Stomach (tissue), 19 donors: ENCODE measurements around the gene SLC27A2. TPM values are rescaled to one million over a fixed set of nuclear protein-coding genes. Genes with fewer than 3 reads are reported as not detected.
A peak's percentile ranks its signal among the peaks of the same experiment; 100 is the strongest.
"Not testable (repeated sequence)": the region's sequence is repeated elsewhere in the genome, so short reads cannot be mapped to it uniquely, and the experiment has no call there.

Source experiments
- DNase-seq, 2 donors: peaks; one replicate each; pipeline versions ENCODE4 v3.0.0 to v3.0.0-alpha.2; 2013 to 2019
- H3K27ac ChIP-seq, 5 donors: fragments of 200-600 bp in 4 of 5; sonication (generic) in 4 of 5; one replicate each; pipeline ENCODE4 v1.5.1; 2013 to 2019; ENCODE audit warnings: mild to moderate bottlenecking in 1 of 5, moderate library complexity in 1 of 5
- H3K27me3 ChIP-seq, 3 donors: fragments of 200-600 bp; sonication (generic); one replicate each; pipeline ENCODE4 v1.5.1; 2017 to 2019; ENCODE audit warnings: mixed run types in 1 of 3
- H3K36me3 ChIP-seq, 4 donors: fragments of 200-600 bp; sonication (generic); 1 replicate in 3 of 4; 2 replicates in 1 of 4; pipeline ENCODE4 v1.5.1; 2016 to 2019
- H3K4me1 ChIP-seq, 4 donors: fragments of 200-600 bp; sonication (generic); one replicate each; pipeline ENCODE4 v1.5.1; 2016 to 2019
- H3K4me3 ChIP-seq, 4 donors: fragments of 200-600 bp; sonication (generic) in 3 of 4; one replicate each; pipeline ENCODE4 v1.5.1; 2016 to 2019; ENCODE audit warnings: mild to moderate bottlenecking in 1 of 4
- H3K9me3 ChIP-seq, 4 donors: fragments of 200-600 bp; sonication (generic); one replicate each; pipeline ENCODE4 v1.5.1; 2016 to 2019
- CTCF ChIP-seq, 7 experiments: fragments of 450-650 bp in 4 of 7; fragments of 200-600 bp in 3 of 7; sonication (generic) in 3 of 7; IDR thresholded peaks; one replicate each; pipeline ENCODE4 v1.5.1; 2016 to 2019; ENCODE audit warnings: antibody characterized with exemption in 7 of 7, control low read depth in 2 of 7, mild to moderate bottlenecking in 1 of 7
- EP300 ChIP-seq: sonication (generic); formaldehyde crosslinking; IDR thresholded peaks from one replicate; pipeline ENCODE4 v1.6.1; 2017; ENCODE audit warnings: antibody characterized with exemption
- POLR2A ChIP-seq, 4 donors: fragments of 450-650 bp; IDR thresholded peaks; one replicate each; pipeline ENCODE4 v1.6.1; 2016; ENCODE audit warnings: antibody characterized with exemption in 4 of 4, control low read depth in 2 of 4, mild to moderate bottlenecking in 1 of 4, moderate library complexity in 1 of 4
- POLR2AphosphoS5 ChIP-seq, 3 donors: sonication (generic); formaldehyde crosslinking; IDR thresholded peaks; one replicate each; pipeline ENCODE4 v1.6.1; 2016; ENCODE audit warnings: antibody characterized with exemption in 3 of 3
- WGBS, 5 donors: extraction: QIAGEN DNeasy Blood & Tissue Kit in 3 of 5; methylation state at CpG; one replicate each; pipeline versions ENCODE4 v1.1.5 to v1.1.7; 2013 to 2018; 5-methylcytosine and 5-hydroxymethylcytosine counted together
- intact Hi-C: fragments of 100-400 bp; cut with DNase I; formaldehyde crosslinking; loops from one replicate; pipeline ENCODE4 v1.15.1; 2023; ENCODE audit warnings: low total_unique reads
- long read RNA-seq, 10 donors: transcript quantifications; one replicate each; lab custom pipeline, GENCODE V29; 2026
- polyA plus RNA-seq, 3 donors: library from polyadenylated mRNA; stranded (reverse); fragments of 200-250 nt; gene quantifications; one replicate each; pipeline ENCODE4 v1.2.3, GENCODE V29; 2013
- total RNA-seq, 5 donors: library from RNA; depleted of rRNA; stranded (reverse); fragments of >200 nt; gene quantifications; one replicate each; pipeline versions ENCODE4 v1.1.0 to v1.2.3, GENCODE V29; 2014 to 2016
- donor health status: healthy with polysubstance abuse.
- donor health status: Bipolar disorder and iron deficiency.
- donor health status: healthy.

SLC27A2 gene
- total RNA-seq = 10 to 100 TPM in 2 of 5 donors, 1 to 10 TPM in 1, not detected in 2; 2.9 to 53.6 (median 47.4) TPM
- polyA plus RNA-seq = 1 to 10 TPM in 1 of 3 donors, under 1 TPM in 2; 0.61 to 1.6 (median 0.68) TPM
- long read RNA-seq, donor 1 = 0 reads
- long read RNA-seq, donor 2, partial matches to known transcripts = 0 of 1 reads
- long read RNA-seq, donor 2, other reads (novel, unspliced or antisense) = 0 of 1 reads
- long read RNA-seq, donor 3 = 0 reads
- long read RNA-seq, donor 4, partial matches to known transcripts = 0 of 1 reads
- long read RNA-seq, donor 4, other reads (novel, unspliced or antisense) = 0 of 1 reads
- long read RNA-seq, donor 5 = 0 reads
- long read RNA-seq, donor 6, partial matches to known transcripts = 0 of 2 reads
- long read RNA-seq, donor 6, other reads (novel, unspliced or antisense) = 0 of 2 reads
- long read RNA-seq, donor 7, partial matches to known transcripts = 0 of 1 reads
- long read RNA-seq, donor 7, other reads (novel, unspliced or antisense) = 0 of 1 reads
- long read RNA-seq, donor 8 = 0 reads
- long read RNA-seq, donor 9, partial matches to known transcripts = 0 of 1 reads
- long read RNA-seq, donor 9, other reads (novel, unspliced or antisense) = 0 of 1 reads
- long read RNA-seq, donor 10, partial matches to known transcripts = 0 of 2 reads
- long read RNA-seq, donor 10, other reads (novel, unspliced or antisense) = 0 of 2 reads

GRCh38 chr15:50181969-50182218 is at the start of gene SLC27A2:
TSS of gene SLC27A2 (plus strand) at chr15:50182196. CDS start at chr15:50182428, 232 bp downstream.
- intact Hi-C loops = no loop called here
- Histone ChIP-seq H3K4me3 (peak within 1 kb of the TSS; percentile 54 to 87 (median 63)), H3K27ac (no peak within 1 kb of the TSS), H3K27me3 (peaks cover 0 to 45% (median 16%) of the 10 kb centered on the region in 3 donors), H3K9me3 (no peaks in the 10 kb centered on the region), H3K36me3 (no peaks in the 10 kb centered on the region), H3K4me1 (peaks cover 4 to 18% (median 17%) of the 10 kb centered on the region in 4 donors)
- WGBS, 5 donors = 3 to 38% (median 5%) methylated on average over 2 to 17 of the region's 17 CpGs
- peak; percentile 46 to 84 for DNase-seq
- TF ChIP-seq CTCF (IDR thresholded peaks at IDR 0.05) = peak in 3 of 7 experiments; percentile 14 to 36 (median 31)
- no peak for TF ChIP-seq EP300
- no peak for TF ChIP-seq POLR2AphosphoS5 (IDR thresholded peaks at IDR 0.05)
- no peak for TF ChIP-seq POLR2A (IDR thresholded peaks at IDR 0.05)

GRCh38 chr15:50132251-50132984 is 49.6 kb upstream of the SLC27A2 start:
- H3K4me1 ChIP-seq = peaks cover 0 to 12% (median 0%) of the 10 kb centered on the region in 4 donors
- H3K27me3 ChIP-seq, DNase-seq, intact Hi-C loops, H3K36me3 ChIP-seq, H3K9me3 ChIP-seq, H3K4me3 ChIP-seq, H3K27ac ChIP-seq: not testable (repeated sequence)
- 86 to 94% (median 88%) methylated on average over 3 of the region's 3 CpGs for WGBS, 5 donors

DNA sequence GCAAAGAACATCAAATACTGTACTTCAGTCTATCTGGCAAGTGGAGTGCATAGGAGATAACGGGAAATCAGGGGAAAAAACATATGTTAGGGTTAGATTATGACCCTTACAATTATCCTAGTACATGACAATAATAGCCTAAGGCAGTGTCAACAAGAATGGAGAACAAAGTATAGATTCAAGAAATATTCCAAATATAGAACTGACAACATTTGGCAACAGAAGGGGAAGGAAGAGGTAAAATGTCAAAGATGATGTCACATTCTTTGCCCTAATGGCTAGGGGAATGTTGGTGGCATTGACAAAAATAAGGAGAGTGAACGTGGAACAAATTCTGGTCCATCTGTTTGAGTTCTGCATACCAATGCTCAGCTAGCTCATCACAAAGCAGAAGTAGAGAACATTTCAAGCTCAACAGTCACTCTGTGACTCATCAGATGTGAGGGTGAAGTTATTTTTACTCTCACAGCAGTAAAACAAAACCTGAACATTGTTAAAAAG is 47.4 kb upstream of the SLC27A2 start:
- peak in 1 of 3 donors; percentile 25 for TF ChIP-seq POLR2AphosphoS5 (IDR thresholded peaks at IDR 0.05)
- no peak for TF ChIP-seq EP300
- 18 to 39% (median 25%) methylated on average over 2 of the region's 2 CpGs for WGBS, 5 donors
- Histone ChIP-seq H3K27ac (peak overlapping the region in 3 of 5 donors; percentile 33 to 66 (median 34)), H3K36me3 (no peaks in the 10 kb centered on the region), H3K27me3 (no peaks in the 10 kb centered on the region), H3K4me3 (no peak overlapping the region), H3K4me1 (peaks cover 0 to 6% (median 0%) of the 10 kb centered on the region in 4 donors), H3K9me3 (no peaks in the 10 kb centered on the region)
- DNase-seq = peak in 1 of 2 donors; percentile 45
- intact Hi-C loops = no loop called here

DNA sequence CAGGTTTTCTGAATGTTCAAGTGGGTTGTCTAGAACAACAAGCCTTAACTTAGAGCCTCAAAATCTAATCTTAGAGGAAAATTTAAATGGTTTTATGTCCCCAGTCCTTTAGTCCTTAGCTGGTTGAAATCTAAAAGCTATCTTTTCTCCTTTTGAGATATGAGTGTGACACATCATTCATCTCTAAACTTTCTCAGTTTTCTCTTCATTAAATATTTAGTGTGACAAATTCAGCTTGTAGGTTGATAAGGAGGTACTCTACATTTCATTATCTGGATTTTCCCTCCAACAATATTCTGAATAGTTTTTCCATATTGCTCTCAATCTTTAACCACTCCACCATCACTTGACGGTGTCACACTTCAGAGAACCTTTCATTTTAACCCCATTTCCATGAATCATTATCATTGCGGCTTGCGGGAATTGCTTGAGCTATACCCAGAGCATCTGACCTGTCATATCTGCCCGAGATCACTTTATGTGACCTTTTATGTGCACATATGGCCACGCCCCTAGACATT is 46.9 kb upstream of the SLC27A2 start:
- TF ChIP-seq EP300 = no peak
- no peak for TF ChIP-seq POLR2A (IDR thresholded peaks at IDR 0.05)
- no peak for TF ChIP-seq CTCF (IDR thresholded peaks at IDR 0.05)
- TF ChIP-seq POLR2AphosphoS5 (IDR thresholded peaks at IDR 0.05) = no peak
- no peaks in the 10 kb centered on the region for H3K9me3 ChIP-seq
- intact Hi-C loops = no loop called here
- no peaks in the 10 kb centered on the region for H3K36me3 ChIP-seq
- peak overlapping the region in 3 of 5 donors; percentile 28 to 66 (median 33) for H3K27ac ChIP-seq
- no peak overlapping the region for H3K4me3 ChIP-seq
- DNase-seq = no peak
- 60 to 76% (median 69%) methylated on average over 5 of the region's 5 CpGs for WGBS, 5 donors
- no peaks in the 10 kb centered on the region for H3K27me3 ChIP-seq
- H3K4me1 ChIP-seq = peaks cover 0 to 6% (median 0%) of the 10 kb centered on the region in 4 donors

DNA sequence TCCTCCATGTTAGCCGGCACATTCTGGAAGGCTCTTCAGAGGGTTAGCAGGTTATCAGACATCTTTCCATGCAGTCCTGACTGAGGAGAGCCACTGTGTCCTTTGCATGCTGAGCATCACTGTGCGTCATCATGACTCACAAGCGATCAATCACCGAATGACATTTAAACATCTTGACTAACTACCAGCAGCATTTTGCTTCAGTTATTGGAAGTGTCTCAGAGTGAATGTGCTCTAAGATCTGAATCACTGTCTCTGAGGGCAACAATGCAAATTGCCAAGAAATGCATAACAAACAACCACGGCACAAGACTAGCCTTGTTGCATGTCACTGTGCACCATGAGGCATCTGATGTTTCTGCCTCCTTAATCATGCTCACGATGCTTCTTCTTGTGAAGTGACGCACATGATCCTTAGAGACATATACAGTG is 44.6 kb upstream of the SLC27A2 start:
- no peaks in the 10 kb centered on the region for H3K36me3 ChIP-seq
- no peak overlapping the region for H3K27ac ChIP-seq
- no peaks in the 10 kb centered on the region for H3K27me3 ChIP-seq
- H3K4me1 ChIP-seq = peaks cover 0 to 6% (median 0%) of the 10 kb centered on the region in 4 donors
- no peak overlapping the region for H3K4me3 ChIP-seq
- intact Hi-C loops = no loop called here
- TF ChIP-seq POLR2AphosphoS5 (IDR thresholded peaks at IDR 0.05) (peak in 1 of 3 donors; percentile 34), POLR2A (IDR thresholded peaks at IDR 0.05) (no peak)
- DNase-seq = no peak
- no peaks in the 10 kb centered on the region for H3K9me3 ChIP-seq
- 74 to 92% (median 80%) methylated on average over 7 of the region's 7 CpGs for whole genome bisulfite sequencing, 5 donors
